ENCODE measurements around the gene SFT2D1.
"Not testable (repeated sequence)": the region's sequence is repeated elsewhere in the genome, so short reads cannot be mapped to it uniquely, and the experiment has no call there.

SFT2D1 gene

DNA sequence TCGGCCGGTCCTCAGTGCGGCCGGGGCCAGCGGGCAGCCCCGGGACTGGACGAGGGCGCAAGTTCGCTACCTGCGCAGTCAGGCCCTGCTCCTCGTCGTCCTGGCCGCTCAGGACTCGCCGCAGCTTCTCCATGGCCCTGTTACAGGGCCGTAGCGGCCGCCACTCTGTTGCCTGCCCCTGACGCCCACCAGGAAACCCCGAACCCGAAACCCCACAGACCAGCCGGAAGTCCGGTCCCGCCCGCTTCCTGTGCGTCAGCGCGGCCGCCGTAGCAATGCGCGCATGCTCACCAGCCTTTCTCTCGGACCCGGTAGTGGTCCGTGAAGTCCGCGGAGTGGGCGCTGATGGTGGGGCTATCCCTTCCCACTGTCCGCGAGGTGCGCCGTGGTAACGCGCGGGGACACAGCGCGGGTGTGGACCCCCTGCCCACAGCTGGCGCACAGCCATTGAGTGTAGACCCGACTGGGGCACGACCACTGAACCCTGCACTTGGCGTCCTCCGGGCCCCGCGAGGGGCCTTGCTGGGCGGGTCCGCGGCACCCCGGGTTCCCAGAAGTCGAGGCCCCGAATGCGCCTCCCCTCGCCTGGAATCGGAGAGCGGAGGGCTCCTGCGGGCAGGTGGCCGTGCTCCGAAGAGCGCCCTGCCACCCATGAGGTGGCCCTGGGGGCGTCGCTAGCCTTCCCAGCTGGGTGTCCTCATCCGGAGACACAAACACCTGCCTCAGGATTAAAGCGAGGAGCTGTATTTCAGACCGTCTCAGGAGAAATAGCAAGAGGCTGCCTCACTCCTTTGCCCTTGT is at the start of gene SFT2D1:
Gene SFT2D1, minus strand, starts transcription at position 197 of the 801 bp plus-strand sequence. Its CDS starts 64 bp downstream, at position 133.
- peak; percentile 96 for DNase-seq (ENCODE audit: low spot score)

DNA sequence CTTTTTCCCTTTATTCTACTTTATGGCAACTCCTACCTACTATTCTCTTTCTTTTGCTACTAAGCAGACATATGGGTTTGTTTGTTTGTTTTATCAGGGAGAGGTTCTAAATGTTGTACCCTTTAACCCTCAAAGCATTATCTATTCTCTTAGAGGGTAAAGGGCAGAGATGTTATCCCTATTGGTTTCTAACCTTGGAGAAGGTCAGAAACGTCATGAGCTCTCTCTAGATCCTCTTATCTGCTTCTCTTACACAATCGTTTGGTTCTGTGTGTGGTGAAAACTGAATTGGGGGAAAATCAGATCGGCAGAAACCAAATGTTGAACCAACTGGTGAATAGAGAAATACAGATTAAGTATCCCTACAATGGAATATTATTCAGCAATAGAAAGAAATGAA is 46.8 kb upstream of the SFT2D1 start:
- no peak for DNase-seq (ENCODE audit: low spot score)

DNA sequence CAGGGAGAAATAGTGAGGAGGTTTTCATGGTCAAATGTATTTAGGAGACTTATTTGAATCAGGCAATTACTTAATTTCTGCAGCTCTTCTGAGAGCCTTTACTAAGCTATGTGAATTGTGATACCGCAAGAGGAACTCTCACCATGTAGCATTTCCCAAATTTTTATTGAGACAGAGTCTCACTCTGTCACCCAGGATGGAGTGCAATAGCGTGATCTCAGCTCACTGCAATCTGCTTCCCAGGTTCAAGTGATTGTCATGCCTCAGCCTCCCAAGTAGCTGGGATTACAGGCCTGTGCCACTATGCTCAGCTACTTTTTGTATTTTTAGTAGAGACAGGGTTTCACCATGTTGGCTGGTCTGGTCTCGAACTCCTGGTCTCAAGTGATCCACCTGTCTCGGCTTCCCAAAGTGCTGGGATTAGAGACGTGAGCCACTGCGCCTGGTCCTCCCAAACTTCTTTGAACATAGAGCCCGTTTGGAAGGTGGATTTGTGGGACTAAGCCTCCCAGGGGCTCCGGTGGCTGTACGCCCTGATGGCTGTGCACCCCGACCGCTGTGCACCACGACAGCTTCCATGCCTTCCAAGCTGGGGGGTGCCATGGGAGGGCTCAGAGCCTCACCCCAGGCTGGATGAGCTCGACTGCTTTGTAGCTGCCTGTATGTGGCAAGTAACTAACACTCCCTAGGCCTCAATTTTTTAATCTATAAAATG is 46.1 kb upstream of the SFT2D1 start:
- DNase-seq (ENCODE audit: low spot score) = no peak

DNA sequence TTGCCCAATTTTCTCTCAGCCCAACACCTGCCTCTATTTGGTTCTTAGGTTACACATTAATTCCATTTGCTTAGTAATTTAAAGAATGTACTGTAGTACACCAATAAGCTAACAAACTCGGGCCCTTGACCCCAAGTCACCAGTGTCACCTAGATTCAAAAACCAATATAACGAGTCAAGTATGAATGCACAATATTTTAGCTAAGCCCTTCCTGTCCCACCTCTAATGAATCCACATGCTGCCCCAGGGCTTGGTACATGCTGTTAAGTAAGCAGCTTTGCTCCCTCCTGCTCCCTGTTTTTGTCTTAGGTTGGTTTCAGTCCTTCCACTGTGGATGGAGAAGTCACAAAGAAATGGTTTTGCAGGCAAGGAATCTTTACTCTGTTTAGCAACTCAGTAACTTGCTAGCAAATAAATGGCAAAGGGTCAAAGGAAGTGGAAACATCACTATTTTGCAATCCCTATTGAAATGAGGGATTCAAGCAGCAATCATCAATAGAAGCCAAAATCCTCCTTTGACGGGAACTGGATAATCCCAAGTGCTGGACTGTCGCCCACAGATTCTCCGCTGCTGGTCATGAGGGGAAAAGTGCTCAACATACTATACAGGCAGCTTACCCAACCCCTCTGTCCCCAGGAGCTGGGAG is 45.4 kb upstream of the SFT2D1 start:
- no peak for DNase-seq (ENCODE audit: low spot score)

DNA sequence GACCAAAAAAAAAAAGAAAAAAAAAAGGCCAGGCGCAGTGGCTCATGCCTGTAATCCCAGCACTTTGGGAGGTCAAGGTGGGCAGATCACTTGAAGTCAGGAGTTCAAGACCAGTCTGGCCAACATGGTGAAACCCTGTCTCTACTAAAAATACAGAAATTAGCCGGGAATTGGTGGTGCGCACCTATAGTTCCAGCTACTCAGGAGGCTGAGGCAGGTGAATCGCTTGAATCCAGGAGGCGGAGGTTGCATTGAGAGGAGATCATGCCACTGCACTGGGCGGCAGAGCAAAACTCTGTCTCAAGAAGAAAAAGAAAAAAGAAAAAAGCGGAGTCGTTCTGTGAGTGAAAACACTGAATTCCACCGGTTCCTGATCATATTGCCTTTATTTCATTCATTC is 44.8 kb upstream of the SFT2D1 start:
- DNase-seq (ENCODE audit: low spot score) = not testable (repeated sequence)

DNA sequence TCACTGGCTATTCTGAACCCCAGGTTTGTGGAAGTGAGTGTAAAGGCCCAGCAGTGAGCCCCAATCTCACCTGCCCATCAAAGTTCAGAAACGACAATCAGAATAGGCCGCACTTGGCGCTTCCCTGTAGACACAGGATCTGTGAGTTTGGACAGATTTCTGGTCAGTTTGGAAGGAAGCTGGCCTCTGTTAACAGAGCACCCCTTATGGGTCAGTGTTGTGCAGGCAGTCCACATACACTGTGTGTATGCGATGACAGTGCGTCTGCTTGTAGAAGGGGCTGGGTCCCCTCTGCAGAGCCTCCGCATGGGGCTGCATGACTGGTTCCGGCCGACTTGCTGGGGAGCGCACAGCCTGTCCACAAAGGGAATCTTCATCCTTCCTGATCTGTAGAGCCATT is 43.8 kb upstream of the SFT2D1 start:
- no peak for DNase-seq (ENCODE audit: low spot score)

DNA sequence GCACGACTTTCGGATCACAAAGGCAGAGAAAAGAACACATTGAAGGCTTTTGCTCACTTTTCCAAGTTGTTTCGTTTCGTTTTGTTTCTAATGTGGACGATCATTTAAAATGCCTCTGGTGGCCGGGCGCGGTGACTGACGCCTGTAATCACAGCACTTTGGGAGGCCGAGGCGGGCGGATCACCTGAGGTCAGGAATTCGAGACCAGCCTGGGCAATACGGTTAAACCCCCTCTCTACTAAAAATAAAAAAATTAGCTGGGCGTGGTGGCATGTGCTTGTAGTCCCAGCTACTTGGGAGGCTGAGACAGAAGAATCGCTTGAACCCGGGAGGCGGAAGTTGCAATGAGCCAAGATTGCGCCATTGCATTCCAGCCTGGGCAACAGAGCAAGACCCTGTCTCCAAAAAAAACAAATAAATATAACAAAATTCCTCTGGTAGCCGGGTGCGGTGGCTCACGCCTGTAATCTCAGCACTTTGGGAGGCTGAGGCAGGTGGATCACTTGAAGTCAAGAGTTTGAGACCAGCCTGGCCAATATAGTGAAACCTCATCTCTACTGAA is 41.5 kb upstream of the SFT2D1 start:
- not testable (repeated sequence) for DNase-seq (ENCODE audit: low spot score)

DNA sequence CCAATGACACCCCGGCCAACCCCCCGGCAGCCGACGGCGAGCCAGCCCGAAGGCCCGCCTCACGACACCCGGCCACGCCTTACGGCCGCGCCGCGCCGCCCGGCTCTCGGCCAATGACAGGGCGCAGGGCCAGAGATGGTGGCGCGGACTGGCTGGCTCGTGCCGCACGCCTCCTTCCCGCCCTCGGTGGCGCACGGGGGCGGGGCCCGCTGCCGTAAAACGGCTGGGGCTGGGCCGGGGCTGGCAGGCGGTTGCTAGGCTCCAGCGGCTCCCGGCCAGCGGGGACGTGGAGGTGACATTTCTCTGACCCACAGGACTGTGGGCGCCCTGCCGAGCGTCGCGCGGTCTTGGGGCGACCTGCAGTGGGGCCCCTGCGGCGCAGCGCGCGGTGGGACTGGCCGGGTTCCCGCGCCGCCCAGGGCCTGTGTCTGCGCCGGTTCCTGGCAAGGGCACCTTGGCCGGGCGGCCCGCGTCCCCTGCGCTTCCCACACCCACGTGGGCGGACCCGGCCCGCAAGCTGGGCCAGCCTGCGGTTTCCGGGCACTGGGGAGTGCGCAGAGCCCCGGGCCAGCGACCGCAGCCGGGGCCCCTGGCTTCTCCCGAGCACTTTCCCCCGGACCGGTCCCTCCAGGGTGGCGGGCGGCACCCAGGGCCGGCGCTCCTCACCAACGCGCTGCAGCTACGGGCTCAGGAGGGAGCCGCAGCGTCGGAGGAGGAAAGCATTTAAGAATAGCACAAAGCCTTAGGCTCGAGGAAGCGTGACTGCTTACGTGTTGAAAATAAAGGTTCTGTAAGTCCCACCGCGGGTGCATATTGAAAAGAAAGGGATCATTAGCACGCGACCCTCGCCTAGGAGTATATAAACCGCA is 40.8 kb upstream of the SFT2D1 start, which contains the start of gene MPC1:
Gene MPC1, minus strand, starts transcription at position 8 of the 869 bp plus-strand sequence. CDS start 64 bp downstream, outside the sequence.
- DNase-seq (ENCODE audit: low spot score) = peak; percentile 99

DNA sequence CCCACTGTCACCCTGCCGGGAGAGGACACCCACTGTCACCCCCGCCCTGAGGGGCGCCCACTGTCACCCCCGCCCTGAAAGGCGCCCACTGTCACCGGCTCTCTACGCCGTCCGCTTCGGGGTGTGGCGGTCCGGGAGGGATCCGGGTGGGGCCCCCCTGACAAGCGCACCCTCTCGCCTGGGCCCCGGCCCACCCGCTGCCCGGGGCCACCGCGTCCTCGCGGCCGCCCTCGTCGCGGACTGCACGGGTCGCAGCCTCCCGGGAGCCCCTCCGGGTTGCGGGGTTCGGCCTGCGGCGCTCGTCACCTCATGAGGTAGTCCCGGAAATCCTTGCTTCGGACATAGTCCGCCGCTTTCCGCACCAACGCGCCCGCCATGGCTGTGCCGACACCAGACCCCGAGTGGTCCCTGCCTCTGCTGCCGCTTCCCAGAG is 40.2 kb upstream of the SFT2D1 start:
- no peak for DNase-seq (ENCODE audit: low spot score)

DNA sequence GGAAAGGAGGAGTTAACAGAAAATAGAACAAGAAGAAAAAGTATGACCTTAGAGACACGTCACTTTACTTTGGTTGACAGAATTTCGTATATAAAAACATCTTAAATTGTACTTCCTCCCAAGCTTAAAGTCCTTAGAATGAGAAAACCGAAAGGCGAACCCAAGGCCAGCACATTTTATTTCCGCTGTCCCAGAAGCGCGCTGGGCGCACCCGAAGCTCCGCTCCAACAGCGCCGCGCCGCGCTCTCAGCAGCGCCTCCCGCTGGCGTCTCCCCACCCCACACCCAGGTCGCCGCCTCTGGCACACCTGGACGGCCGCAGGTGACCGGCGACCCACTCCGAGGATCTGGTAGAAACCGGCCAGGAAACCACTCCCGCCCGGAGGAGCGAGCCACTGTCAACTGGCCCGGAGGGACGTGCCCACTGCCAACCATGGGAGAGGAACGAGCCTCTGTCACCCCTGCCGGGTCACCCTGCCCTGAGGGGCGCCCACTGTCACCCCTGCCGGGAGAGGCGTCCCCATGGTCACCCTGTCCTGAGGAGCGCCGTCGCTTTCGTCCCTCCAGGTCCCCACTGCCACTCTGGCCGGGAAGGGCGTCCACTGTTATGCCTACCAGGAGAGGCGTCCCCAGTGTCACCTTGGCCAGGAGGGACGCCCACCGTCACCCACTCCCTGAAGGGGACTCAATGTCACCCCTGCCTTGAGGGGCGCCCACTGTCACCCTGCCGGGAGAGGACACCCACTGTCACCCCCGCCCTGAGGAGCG is 39.6 kb upstream of the SFT2D1 start:
- peak; percentile 78 for DNase-seq (ENCODE audit: low spot score)

DNA sequence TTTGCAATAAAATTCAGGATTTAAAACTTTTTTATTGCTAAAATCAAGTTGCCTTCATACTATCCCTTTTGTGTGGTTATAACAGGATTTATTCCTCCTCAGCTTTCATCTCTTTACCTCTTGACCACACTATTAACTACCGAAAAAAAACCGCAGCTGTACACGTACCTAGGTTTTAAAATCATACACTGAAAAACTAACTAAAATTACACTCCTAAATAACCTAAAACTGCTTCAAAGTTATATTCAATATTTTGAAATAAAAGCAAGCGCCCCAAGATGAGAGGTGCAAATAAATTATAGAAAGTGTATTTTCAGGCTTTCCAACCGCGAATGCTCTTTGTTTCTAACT is 39.0 kb upstream of the SFT2D1 start:
- DNase-seq (ENCODE audit: low spot score) = no peak

DNA sequence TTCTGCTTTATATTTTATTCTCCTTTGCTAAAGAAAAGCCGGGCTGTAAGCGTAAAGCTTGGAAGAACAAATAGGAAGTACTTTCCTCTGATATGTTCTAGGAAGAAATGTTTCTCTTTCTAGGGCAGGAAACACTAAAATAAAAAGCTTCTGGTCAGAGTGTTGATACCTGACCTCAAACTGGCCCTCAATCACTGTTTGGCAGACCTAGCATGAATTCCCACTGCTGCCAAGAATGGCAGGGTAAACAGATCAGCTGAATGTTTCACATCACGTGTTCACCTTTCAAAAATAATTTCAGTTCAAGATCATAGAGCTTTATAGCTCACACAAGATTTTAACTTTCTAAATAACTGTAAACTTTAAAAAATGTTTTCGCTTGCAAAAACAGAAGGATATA is 37.5 kb upstream of the SFT2D1 start:
- DNase-seq (ENCODE audit: low spot score) = no peak

DNA sequence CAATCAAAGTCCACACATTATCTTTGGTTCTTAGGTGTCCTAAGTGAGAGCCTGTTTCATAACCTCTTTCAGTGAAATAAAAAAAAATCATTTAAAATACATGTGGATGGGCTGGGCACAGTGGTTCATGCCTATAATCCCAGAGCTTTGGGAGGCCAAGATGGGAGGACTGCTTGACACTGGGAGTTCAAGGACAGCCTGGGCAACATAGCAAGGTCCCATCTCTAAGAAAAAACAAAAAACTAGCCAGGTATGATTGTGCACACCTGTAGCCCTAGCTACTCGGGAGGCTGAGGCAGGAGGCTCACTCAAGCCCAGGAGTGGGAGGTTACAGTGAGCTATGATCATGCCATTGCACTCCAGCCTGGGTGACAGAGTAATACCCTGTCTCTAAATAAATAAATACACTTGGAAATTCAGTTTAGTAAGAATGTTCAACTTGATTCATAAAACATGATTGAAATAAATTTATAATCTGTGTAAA is 36.8 kb upstream of the SFT2D1 start:
- no peak for DNase-seq (ENCODE audit: low spot score)

DNA sequence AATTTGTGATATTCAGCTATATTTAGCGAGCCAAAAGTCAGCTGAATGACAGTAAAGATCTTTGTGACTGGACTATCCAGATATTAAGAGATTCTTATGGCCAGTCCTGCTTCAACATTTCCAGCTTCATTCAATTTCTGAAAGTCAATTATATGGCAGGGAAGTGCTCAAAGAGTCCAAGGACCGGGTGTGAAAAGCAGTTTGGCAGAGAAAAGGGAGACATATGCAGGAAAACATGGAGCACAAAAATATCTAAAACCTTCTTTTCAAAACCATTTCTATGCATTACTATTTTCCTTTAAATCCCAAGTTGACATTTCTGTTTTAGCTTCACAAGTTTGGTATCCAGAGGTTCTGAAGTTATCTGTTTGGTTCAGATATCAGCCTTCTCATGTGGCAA is 35.4 kb upstream of the SFT2D1 start:
- no peak for DNase-seq (ENCODE audit: low spot score)

DNA sequence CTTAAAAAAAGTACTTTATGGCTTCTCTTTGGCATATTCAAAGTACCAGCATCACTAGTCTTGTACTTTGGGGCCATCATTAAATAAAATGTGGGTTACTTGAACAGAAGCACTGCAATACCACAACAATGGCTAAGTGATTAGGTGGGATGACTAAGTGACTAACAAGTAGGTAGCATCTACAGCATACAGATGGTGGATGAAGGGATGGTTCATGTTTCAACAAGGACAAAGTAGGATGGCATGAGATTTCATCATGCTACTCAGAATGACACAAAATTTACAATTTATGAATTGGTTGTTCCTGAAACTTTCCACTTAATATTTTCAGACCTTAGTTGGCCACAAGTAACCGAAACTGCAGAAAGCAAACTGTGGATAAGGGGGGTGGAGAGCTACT is 32.7 kb upstream of the SFT2D1 start:
- DNase-seq (ENCODE audit: low spot score) = no peak

DNA sequence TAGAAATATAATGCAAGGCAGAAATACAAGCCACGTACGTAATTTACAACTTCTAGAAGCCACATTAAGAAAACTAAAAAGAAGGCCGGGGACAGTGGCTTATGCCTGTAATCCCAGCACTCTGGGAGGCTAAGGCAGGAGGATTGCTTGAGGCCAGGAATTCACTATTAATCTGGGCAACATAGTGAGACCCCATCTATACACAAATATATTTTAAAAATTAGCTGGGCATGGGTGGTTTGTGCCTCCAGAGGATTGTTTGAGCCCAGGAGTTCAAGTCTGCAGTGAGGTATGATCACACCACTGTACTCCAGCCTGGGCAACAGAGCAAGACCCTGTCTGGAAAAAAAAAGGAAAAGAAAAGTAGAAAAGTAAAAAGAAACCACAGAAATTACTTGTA is 28.1 kb upstream of the SFT2D1 start:
- DNase-seq (ENCODE audit: low spot score) = no peak

DNA sequence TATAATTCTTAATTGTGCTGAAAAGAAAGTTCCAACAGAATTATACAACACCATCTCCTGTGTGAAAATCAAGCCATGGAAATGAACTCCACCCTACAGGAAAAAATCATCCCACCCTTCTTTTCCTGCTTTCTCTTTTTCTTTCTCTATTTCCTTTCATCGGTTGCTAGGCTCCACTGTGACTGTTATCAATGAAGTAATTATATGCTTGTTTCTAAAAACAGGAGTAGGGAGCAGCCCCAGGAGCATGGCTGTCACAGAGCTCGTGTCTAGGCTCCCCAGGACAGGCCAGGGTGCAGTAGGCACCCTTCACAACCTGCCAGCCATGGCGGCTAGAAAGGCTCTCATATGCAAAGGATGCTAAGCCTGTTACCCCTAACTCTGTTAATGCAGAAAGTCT is 27.4 kb upstream of the SFT2D1 start:
- DNase-seq (ENCODE audit: low spot score) = no peak

DNA sequence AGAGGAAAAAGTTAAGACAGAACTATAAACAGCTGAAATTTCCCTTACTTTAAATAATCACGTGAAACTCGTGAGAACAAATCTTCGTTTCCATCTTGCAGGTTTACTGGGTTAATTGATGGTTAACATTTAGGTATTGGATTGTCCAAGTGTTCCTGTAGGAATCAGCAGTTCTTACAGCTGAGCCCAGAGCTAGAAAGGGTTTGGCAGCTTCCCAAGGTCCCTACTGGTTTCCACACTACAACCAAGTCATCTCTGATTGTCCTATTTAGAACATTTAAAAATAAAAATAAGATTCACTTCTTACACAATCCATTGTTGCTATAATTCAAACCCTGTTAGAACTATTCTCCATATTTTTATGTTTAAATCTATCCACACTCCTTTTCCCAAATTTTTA is 24.6 kb upstream of the SFT2D1 start:
- no peak for DNase-seq (ENCODE audit: low spot score)

DNA sequence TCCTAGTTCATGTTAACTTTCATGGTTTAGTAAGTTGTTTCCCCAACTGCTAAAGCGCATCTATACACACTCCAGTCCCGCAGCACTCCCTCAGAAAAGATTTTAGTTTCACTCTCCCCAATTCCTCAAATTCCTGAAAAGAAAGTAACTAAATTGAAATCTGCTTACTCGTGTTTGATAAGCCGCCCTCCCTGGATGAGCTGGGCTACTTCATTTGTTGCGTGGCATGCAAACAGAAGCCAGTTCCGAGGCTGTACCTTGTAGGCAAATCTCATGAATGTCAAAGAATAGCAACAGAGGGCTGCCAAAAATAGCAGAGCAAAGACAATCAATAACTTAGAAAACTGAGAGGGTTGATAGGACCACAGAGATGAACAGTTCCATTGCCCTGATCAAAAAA is 23.5 kb upstream of the SFT2D1 start:
- no peak for DNase-seq (ENCODE audit: low spot score)

DNA sequence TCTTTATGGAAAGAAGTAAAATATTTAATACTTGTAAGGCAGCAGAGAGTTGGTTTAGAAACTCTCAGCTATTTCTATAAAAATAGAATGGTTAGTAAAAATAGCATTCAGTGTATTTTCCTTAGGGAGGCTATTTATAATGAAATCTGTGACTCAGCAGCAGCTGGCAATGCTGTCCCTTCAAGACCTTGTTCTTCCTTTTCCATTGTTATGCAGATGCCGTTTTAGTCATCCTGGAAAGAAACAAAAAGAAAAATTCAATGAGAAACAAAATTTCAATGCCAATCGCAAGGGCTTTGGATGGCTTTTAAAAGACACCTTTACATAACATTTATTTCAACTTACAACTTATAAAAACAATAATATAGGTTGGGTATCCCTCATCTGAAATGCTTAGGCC is 22.9 kb upstream of the SFT2D1 start:
- peak; percentile 59 for DNase-seq (ENCODE audit: low spot score)

DNA sequence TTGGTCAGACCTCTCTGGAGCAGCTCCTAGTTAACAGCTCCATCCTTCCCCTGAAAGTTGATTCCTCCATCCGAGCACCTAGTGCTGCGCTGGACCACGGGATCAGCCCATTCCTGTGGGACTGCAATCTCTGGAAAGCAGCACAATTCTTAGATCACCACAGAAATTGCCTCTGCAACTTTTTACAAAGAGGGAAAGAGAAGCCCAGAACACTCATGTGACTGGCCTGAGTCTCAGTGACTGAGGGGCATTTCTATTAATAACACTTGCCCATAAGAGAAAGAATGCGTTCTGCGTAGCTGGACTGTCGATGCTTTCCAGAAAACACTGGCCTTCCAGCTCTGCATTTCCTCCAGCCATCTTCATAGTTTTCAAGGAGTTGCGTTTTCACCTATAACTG is 22.1 kb upstream of the SFT2D1 start:
- no peak for DNase-seq (ENCODE audit: low spot score)
